Prostate gland (tissue), 2 donors: Measurements from ENCODE around the gene CYP51A1. TPM values are rescaled to one million over a fixed set of nuclear protein-coding genes. Genes with fewer than 3 reads are reported as not detected.

ENCODE experiments used
- DNase-seq: peaks from one replicate; pipeline ENCODE4 v3.0.0-alpha.2; 2019; ENCODE audit warnings: low spot score
- H3K27ac ChIP-seq, 2 donors: fragments of 200-600 bp; sonication (generic); 2 replicates each; pipeline ENCODE4 v1.5.1; 2017 to 2019
- H3K27me3 ChIP-seq: fragments of 200-600 bp; sonication (generic); replicated peaks from 2 replicates; pipeline ENCODE4 v1.5.1; 2019; ENCODE audit not compliant: insufficient read depth
- H3K36me3 ChIP-seq, 2 donors: fragments of 200-600 bp; sonication (generic); 1 replicate in 1 of 2; 2 replicates in 1 of 2; pipeline versions ENCODE4 v1.5.1 to v1.8.1; 2017 to 2019
- H3K4me1 ChIP-seq: fragments of 200-600 bp; sonication (generic); replicated peaks from 2 replicates; pipeline ENCODE4 v1.5.1; 2019
- H3K4me3 ChIP-seq, 2 donors: fragments of 200-600 bp; sonication (generic); 2 replicates each; pipeline ENCODE4 v1.5.1; 2017 to 2019
- H3K9me3 ChIP-seq: fragments of 200-600 bp; sonication (generic); 2 replicates; pipeline ENCODE4 v1.5.1; 2017
- POLR2A ChIP-seq: fragments of 450-650 bp; IDR thresholded peaks from one replicate; pipeline ENCODE4 v1.6.1; 2016; ENCODE audit warnings: antibody characterized with exemption, mild to moderate bottlenecking
- POLR2AphosphoS5 ChIP-seq: sonication (generic); formaldehyde crosslinking; IDR thresholded peaks from one replicate; pipeline ENCODE4 v1.6.1; 2017; ENCODE audit warnings: antibody characterized with exemption
- WGBS: methylation state at CpG from one replicate; pipeline ENCODE4 v1.1.5; 2018; 5-methylcytosine and 5-hydroxymethylcytosine counted together
- intact Hi-C: fragments of 100-400 bp; cut with DNase I; formaldehyde crosslinking; loops from one replicate; pipeline ENCODE4 v1.14.2; 2022
- total RNA-seq, 2 donors: library from RNA; depleted of rRNA; stranded (reverse); fragments of >200 nt; gene quantifications; one replicate each; pipeline ENCODE4 v1.1.0, GENCODE V29; 2016
- TF ChIP-seq, protein P1 (sequence below), 4 experiments: fragments of 200-600 bp in 2 of 4; fragments of 450-650 bp in 2 of 4; sonication (generic) in 2 of 4; IDR thresholded peaks; 1 replicate in 3 of 4; 2 replicates in 1 of 4; pipeline ENCODE4 v1.5.1; 2016 to 2019; ENCODE audit warnings: antibody characterized with exemption in 4 of 4, mild to moderate bottlenecking in 2 of 4, moderate library complexity in 2 of 4

Gene CYP51A1
- total RNA-seq, 2 donors from 2014 or later = 51.6 to 121 TPM

DNA sequence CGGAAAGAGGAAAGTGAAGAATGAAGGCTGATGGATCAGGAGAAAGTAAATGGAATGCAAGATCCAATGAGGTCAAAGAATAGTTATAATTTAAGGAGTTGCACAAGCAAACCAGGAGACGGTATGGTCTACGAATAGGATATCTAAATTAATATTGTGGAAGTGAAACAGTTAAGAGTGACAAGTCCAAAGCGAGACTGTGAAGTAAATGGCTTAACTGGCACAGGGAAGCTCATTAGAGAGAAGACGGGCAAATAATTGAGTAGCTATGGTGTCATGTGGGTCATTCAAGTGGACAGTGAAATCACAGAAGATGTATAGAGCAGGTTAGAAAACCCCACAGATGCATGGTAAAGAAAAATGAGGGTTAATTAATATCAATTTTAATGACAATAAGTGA, 3.2 kb downstream of the CYP51A1 start:
- peaks cover 6% of the 10 kb centered on the region for H3K4me1 ChIP-seq
- TF ChIP-seq, protein P1, sequence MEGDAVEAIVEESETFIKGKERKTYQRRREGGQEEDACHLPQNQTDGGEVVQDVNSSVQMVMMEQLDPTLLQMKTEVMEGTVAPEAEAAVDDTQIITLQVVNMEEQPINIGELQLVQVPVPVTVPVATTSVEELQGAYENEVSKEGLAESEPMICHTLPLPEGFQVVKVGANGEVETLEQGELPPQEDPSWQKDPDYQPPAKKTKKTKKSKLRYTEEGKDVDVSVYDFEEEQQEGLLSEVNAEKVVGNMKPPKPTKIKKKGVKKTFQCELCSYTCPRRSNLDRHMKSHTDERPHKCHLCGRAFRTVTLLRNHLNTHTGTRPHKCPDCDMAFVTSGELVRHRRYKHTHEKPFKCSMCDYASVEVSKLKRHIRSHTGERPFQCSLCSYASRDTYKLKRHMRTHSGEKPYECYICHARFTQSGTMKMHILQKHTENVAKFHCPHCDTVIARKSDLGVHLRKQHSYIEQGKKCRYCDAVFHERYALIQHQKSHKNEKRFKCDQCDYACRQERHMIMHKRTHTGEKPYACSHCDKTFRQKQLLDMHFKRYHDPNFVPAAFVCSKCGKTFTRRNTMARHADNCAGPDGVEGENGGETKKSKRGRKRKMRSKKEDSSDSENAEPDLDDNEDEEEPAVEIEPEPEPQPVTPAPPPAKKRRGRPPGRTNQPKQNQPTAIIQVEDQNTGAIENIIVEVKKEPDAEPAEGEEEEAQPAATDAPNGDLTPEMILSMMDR (IDR thresholded peaks at IDR 0.05) = no peak
- no peak for TF ChIP-seq POLR2AphosphoS5
- no peak for TF ChIP-seq POLR2A
- no peaks in the 10 kb centered on the region for H3K36me3 ChIP-seq
- H3K27ac ChIP-seq = no peak overlapping the region
- intact Hi-C loops = loop anchor here (5.0 kb wide), 1 partner anchor 89 kb away; no protein-coding TSS in a partner anchor
- H3K27me3 ChIP-seq = no peaks in the 10 kb centered on the region
- WGBS = 89% methylated on average over 5 of the region's 5 CpGs
- no peaks in the 10 kb centered on the region for H3K9me3 ChIP-seq
- no peak for DNase-seq
- H3K4me3 ChIP-seq = no peak overlapping the region

GRCh38 chr7:92121681-92122080, 12.6 kb downstream of the CYP51A1 start:
- no peak for TF ChIP-seq POLR2AphosphoS5
- TF ChIP-seq POLR2A = no peak
- TF ChIP-seq, protein P1 (IDR thresholded peaks at IDR 0.05) = no peak
- DNase-seq = no peak
- H3K4me1 ChIP-seq = no peaks in the 10 kb centered on the region
- H3K9me3 ChIP-seq = no peaks in the 10 kb centered on the region
- intact Hi-C loops = no loop called here
- H3K27ac ChIP-seq = no peak overlapping the region
- H3K36me3 ChIP-seq = no peaks in the 10 kb centered on the region
- H3K4me3 ChIP-seq = no peak overlapping the region
- no peaks in the 10 kb centered on the region for H3K27me3 ChIP-seq

DNA sequence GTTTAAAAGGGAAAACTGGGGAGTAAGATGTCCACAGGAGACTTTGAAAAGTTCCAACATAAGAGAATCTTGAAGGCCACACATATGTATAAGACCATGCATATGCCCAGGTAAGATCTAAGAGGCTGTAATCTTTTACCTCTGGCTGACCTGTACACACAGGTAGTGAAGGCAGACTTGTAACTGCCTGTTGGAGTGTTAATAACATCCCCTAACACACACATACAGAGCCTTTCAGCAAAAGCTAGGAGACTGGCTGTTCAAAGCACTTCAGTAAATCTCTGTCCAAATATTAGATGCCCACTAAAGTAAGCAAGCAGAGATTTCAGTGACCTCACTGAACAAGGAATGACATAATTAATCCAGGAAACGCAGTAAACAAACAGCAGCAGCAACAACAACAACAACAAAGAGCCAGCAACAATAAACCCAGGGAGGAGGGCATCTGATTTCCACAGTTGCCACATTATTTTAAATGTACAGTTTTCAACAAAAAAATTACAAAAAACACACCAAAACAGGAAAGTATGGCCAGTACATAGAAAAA, 15.0 kb downstream of the CYP51A1 start:
- no peaks in the 10 kb centered on the region for H3K9me3 ChIP-seq
- no peak overlapping the region for H3K4me3 ChIP-seq
- 75% methylated on average over 1 of the region's 1 CpG for WGBS
- no peak for TF ChIP-seq POLR2AphosphoS5
- TF ChIP-seq, protein P1 (IDR thresholded peaks at IDR 0.05) = no peak
- no peak for TF ChIP-seq POLR2A
- no peaks in the 10 kb centered on the region for H3K36me3 ChIP-seq
- no peak overlapping the region for H3K27ac ChIP-seq
- no peaks in the 10 kb centered on the region for H3K4me1 ChIP-seq
- intact Hi-C loops = no loop called here
- no peaks in the 10 kb centered on the region for H3K27me3 ChIP-seq
- DNase-seq = no peak

DNA sequence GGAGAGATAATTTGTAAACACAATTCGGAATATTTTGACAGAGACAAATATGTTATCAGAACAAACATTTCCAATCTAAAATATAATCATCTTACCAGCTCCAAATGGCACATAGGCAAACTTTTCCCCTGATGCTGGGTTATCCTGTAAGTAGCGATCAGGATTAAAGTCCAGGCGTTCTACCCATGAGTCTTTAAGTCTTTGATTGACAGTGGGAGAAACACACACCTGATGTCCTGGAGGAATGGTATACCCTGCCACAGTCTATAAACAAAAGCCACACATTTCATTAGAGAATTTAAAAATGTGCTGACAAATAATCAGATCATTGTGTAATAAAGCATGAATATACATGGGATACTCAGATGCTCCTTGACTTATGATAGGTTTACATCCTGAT, 17.3 kb downstream of the CYP51A1 start:
- no peaks in the 10 kb centered on the region for H3K9me3 ChIP-seq

DNA sequence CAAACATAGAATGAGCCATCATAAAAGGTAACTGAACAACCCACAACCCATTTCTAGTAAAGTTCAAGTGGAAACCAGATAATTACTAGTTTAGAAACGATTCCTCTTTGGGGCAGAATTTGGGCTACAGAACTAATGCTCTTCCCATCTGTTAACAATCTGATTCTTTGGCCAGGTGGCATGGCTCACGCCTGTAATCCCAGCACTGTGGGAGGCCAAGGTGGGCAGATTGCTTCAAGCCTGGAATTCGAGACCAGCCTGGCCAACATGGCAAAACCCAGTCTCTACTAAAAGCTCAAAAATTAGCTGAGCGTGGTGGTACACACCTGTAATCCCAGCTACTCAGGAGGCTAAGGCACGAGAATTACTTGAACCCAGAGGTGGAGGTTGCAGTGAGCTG, 18.5 kb downstream of the CYP51A1 start:
- intact Hi-C loops = no loop called here
- Histone ChIP-seq H3K4me3 (no peak overlapping the region), H3K4me1 (no peaks in the 10 kb centered on the region), H3K36me3 (no peaks in the 10 kb centered on the region), H3K27ac (no peak overlapping the region), H3K27me3 (no peaks in the 10 kb centered on the region), H3K9me3 (no peaks in the 10 kb centered on the region)
- 98% methylated on average over 5 of the region's 5 CpGs for WGBS
- TF ChIP-seq POLR2A = no peak
- TF ChIP-seq, protein P1 (IDR thresholded peaks at IDR 0.05) = no peak
- no peak for TF ChIP-seq POLR2AphosphoS5
- DNase-seq = no peak

More for the DNA sequence above, 17.3 kb downstream of the CYP51A1 start:
- Histone ChIP-seq H3K27ac (no peak overlapping the region), H3K4me3 (no peak overlapping the region), H3K4me1 (no peaks in the 10 kb centered on the region), H3K27me3 (no peaks in the 10 kb centered on the region), H3K36me3 (no peaks in the 10 kb centered on the region)
- no peak for TF ChIP-seq POLR2AphosphoS5
- TF ChIP-seq POLR2A = no peak
- TF ChIP-seq, protein P1 (IDR thresholded peaks at IDR 0.05) = no peak
- intact Hi-C loops = no loop called here
- no peak for DNase-seq
- WGBS = 86% methylated on average over 3 of the region's 3 CpGs
